Measurements from ENCODE around the gene SLC10A3. TPM values are rescaled to one million over a fixed set of nuclear protein-coding genes. Genes with fewer than 3 reads are reported as not detected.

The SLC10A3 gene
- total and polyA plus RNA-seq, 5 donors from 2014 or later, result 18.4 to 40.2 (median 35.8) TPM

GRCh38 chrX:154529206-154529612, 38.8 kb upstream of the SLC10A3 start:
- Mint-ChIP-seq H3K27ac (no peak overlapping the region), H3K27me3 (no peaks in the 10 kb centered on the region), H3K36me3 (no peaks in the 10 kb centered on the region), H3K9me3 (no peaks in the 10 kb centered on the region), H3K4me1 (peaks cover 0 to 33% (median 8%) of the 10 kb centered on the region in 4 donors), H3K4me3 (no peak overlapping the region)
- Histone ChIP-seq H3K27me3 (ENCODE audit: control insufficient read depth, insufficient read depth, low read length) (no peaks in the 10 kb centered on the region), H3K4me1 (ENCODE audit: control insufficient read depth, insufficient read depth, low read length, poor library complexity, severe bottlenecking) (peaks cover 14% of the 10 kb centered on the region), H3K4me3 (ENCODE audit: low read depth, low read length) (no peak overlapping the region), H3K27ac (ENCODE audit: insufficient read depth, low read length, poor library complexity, severe bottlenecking) (no peak overlapping the region), H3K36me3 (ENCODE audit: control insufficient read depth, insufficient read depth, low read length) (no peaks in the 10 kb centered on the region), H3K9me3 (ENCODE audit: control insufficient read depth in 2 of 2, low read length in 2 of 2) (no peaks in the 10 kb centered on the region)
- DNase-seq, result no peak
- ATAC-seq (ENCODE audit: low read depth in 2 of 2), result no peak

GRCh38 chrX:154526901-154527675, 36.7 kb upstream of the SLC10A3 start:
- no peak overlapping the region for H3K4me3 ChIP-seq (ENCODE audit: low read depth, low read length)
- H3K9me3 ChIP-seq (ENCODE audit: control insufficient read depth in 2 of 2, low read length in 2 of 2), result no peaks in the 10 kb centered on the region
- Mint-ChIP-seq H3K36me3 (no peaks in the 10 kb centered on the region), H3K27me3 (no peaks in the 10 kb centered on the region), H3K4me3 (peak overlapping the region in 1 of 4 donors; percentile 68), H3K4me1 (peaks cover 0 to 30% (median 8%) of the 10 kb centered on the region in 4 donors), H3K27ac (peak overlapping the region; percentile 55 to 90 (median 56)), H3K9me3 (no peaks in the 10 kb centered on the region)
- no peaks in the 10 kb centered on the region for H3K27me3 ChIP-seq (ENCODE audit: control insufficient read depth, insufficient read depth, low read length)
- H3K36me3 ChIP-seq (ENCODE audit: control insufficient read depth, insufficient read depth, low read length), result no peaks in the 10 kb centered on the region
- peaks cover 13% of the 10 kb centered on the region for H3K4me1 ChIP-seq (ENCODE audit: control insufficient read depth, insufficient read depth, low read length, poor library complexity, severe bottlenecking)
- DNase-seq, result peak; percentile 40 to 77 (median 50)
- peak; percentile 85 to 87 for ATAC-seq (ENCODE audit: low read depth in 2 of 2)
- no peak overlapping the region for H3K27ac ChIP-seq (ENCODE audit: insufficient read depth, low read length, poor library complexity, severe bottlenecking)

- no peak overlapping the region for H3K4me3 ChIP-seq (ENCODE audit: low read depth, low read length)
- no peaks in the 10 kb centered on the region for H3K27me3 ChIP-seq (ENCODE audit: control insufficient read depth, insufficient read depth, low read length)
- Mint-ChIP-seq H3K36me3 (no peaks in the 10 kb centered on the region), H3K27ac (peak overlapping the region in 2 of 3 donors; percentile 12 to 56), H3K4me3 (peak overlapping the region in 1 of 4 donors; percentile 19), H3K27me3 (no peaks in the 10 kb centered on the region), H3K4me1 (peaks cover 0 to 27% (median 8%) of the 10 kb centered on the region in 4 donors), H3K9me3 (no peaks in the 10 kb centered on the region)
- H3K4me1 ChIP-seq (ENCODE audit: control insufficient read depth, insufficient read depth, low read length, poor library complexity, severe bottlenecking), result peaks cover 13% of the 10 kb centered on the region
- no peak overlapping the region for H3K27ac ChIP-seq (ENCODE audit: insufficient read depth, low read length, poor library complexity, severe bottlenecking)
- no peaks in the 10 kb centered on the region for H3K36me3 ChIP-seq (ENCODE audit: control insufficient read depth, insufficient read depth, low read length)
- ATAC-seq (ENCODE audit: low read depth in 2 of 2), result no peak
- H3K9me3 ChIP-seq (ENCODE audit: control insufficient read depth in 2 of 2, low read length in 2 of 2), result no peaks in the 10 kb centered on the region
- no peak for DNase-seq
Measured at GRCh38 chrX:154525606-154526490, 35.4 kb upstream of the SLC10A3 start.

GRCh38 chrX:154519389-154519788, 29.0 kb upstream of the SLC10A3 start:
- Histone ChIP-seq H3K4me3 (ENCODE audit: low read depth, low read length) (no peak overlapping the region), H3K27ac (ENCODE audit: insufficient read depth, low read length, poor library complexity, severe bottlenecking) (no peak overlapping the region), H3K36me3 (ENCODE audit: control insufficient read depth, insufficient read depth, low read length) (no peaks in the 10 kb centered on the region), H3K9me3 (ENCODE audit: control insufficient read depth in 2 of 2, low read length in 2 of 2) (no peaks in the 10 kb centered on the region), H3K4me1 (ENCODE audit: control insufficient read depth, insufficient read depth, low read length, poor library complexity, severe bottlenecking) (peaks cover 14% of the 10 kb centered on the region), H3K27me3 (ENCODE audit: control insufficient read depth, insufficient read depth, low read length) (no peaks in the 10 kb centered on the region)
- no peak for DNase-seq
- no peak for ATAC-seq (ENCODE audit: low read depth in 2 of 2)
- H3K4me3 Mint-ChIP-seq, result no peak overlapping the region
- no peaks in the 10 kb centered on the region for H3K9me3 Mint-ChIP-seq
- peaks cover 0 to 14% (median 0%) of the 10 kb centered on the region in 4 donors for H3K4me1 Mint-ChIP-seq
- no peaks in the 10 kb centered on the region for H3K27me3 Mint-ChIP-seq
- no peaks in the 10 kb centered on the region for H3K36me3 Mint-ChIP-seq
- H3K27ac Mint-ChIP-seq, result no peak overlapping the region

GRCh38 chrX:154517101-154517781, 26.8 kb upstream of the SLC10A3 start:
- DNase-seq (no peak), ATAC-seq (ENCODE audit: low read depth in 2 of 2) (no peak)
- peak overlapping the region; percentile 9 to 89 (median 51) for H3K4me3 Mint-ChIP-seq
- no peak overlapping the region for H3K27ac Mint-ChIP-seq
- peaks cover 0 to 25% (median 5%) of the 10 kb centered on the region in 4 donors for H3K4me1 Mint-ChIP-seq
- Histone ChIP-seq H3K27me3 (ENCODE audit: control insufficient read depth, insufficient read depth, low read length) (no peaks in the 10 kb centered on the region), H3K9me3 (ENCODE audit: control insufficient read depth in 2 of 2, low read length in 2 of 2) (no peaks in the 10 kb centered on the region), H3K4me3 (ENCODE audit: low read depth, low read length) (peak overlapping the region; percentile 80), H3K27ac (ENCODE audit: insufficient read depth, low read length, poor library complexity, severe bottlenecking) (peak overlapping the region; percentile 71), H3K36me3 (ENCODE audit: control insufficient read depth, insufficient read depth, low read length) (no peaks in the 10 kb centered on the region), H3K4me1 (ENCODE audit: control insufficient read depth, insufficient read depth, low read length, poor library complexity, severe bottlenecking) (peaks cover 14% of the 10 kb centered on the region)
- H3K9me3 Mint-ChIP-seq, result no peaks in the 10 kb centered on the region
- H3K27me3 Mint-ChIP-seq, result no peaks in the 10 kb centered on the region
- H3K36me3 Mint-ChIP-seq, result peaks cover 5% of the 10 kb centered on the region

- Mint-ChIP-seq H3K36me3 (peaks cover 5% of the 10 kb centered on the region), H3K9me3 (no peaks in the 10 kb centered on the region), H3K27ac (peak overlapping the region; percentile 90 to 95 (median 91)), H3K4me1 (peaks cover 0 to 28% (median 5%) of the 10 kb centered on the region in 4 donors), H3K4me3 (peak overlapping the region; percentile 51 to 89 (median 83)), H3K27me3 (no peaks in the 10 kb centered on the region)
- Histone ChIP-seq H3K4me1 (ENCODE audit: control insufficient read depth, insufficient read depth, low read length, poor library complexity, severe bottlenecking) (peaks cover 17% of the 10 kb centered on the region), H3K36me3 (ENCODE audit: control insufficient read depth, insufficient read depth, low read length) (no peaks in the 10 kb centered on the region), H3K4me3 (ENCODE audit: low read depth, low read length) (peak overlapping the region; percentile 80), H3K9me3 (ENCODE audit: control insufficient read depth in 2 of 2, low read length in 2 of 2) (no peaks in the 10 kb centered on the region), H3K27me3 (ENCODE audit: control insufficient read depth, insufficient read depth, low read length) (no peaks in the 10 kb centered on the region), H3K27ac (ENCODE audit: insufficient read depth, low read length, poor library complexity, severe bottlenecking) (peak overlapping the region; percentile 71)
- DNase-seq (peak in 1 of 3 donors; percentile 45), ATAC-seq (ENCODE audit: low read depth in 2 of 2) (no peak)
Measured at GRCh38 chrX:154516656-154517100, 26.2 kb upstream of the SLC10A3 start.

GRCh38 chrX:154515966-154516655, 25.7 kb upstream of the SLC10A3 start, which contains the start of gene FAM3A:
FAM3A (minus strand) TSS chrX:154516232; CDS start chrX:154515772, 460 bp downstream.
- Histone ChIP-seq H3K27ac (ENCODE audit: insufficient read depth, low read length, poor library complexity, severe bottlenecking) (peak within 1 kb of the TSS; percentile 71), H3K36me3 (ENCODE audit: control insufficient read depth, insufficient read depth, low read length) (no peaks in the 10 kb centered on the region), H3K4me1 (ENCODE audit: control insufficient read depth, insufficient read depth, low read length, poor library complexity, severe bottlenecking) (peaks cover 22% of the 10 kb centered on the region), H3K9me3 (ENCODE audit: control insufficient read depth in 2 of 2, low read length in 2 of 2) (no peaks in the 10 kb centered on the region), H3K4me3 (ENCODE audit: low read depth, low read length) (peak within 1 kb of the TSS; percentile 80), H3K27me3 (ENCODE audit: control insufficient read depth, insufficient read depth, low read length) (no peaks in the 10 kb centered on the region)
- Mint-ChIP-seq H3K9me3 (no peaks in the 10 kb centered on the region), H3K36me3 (peaks cover 5% of the 10 kb centered on the region), H3K4me1 (peaks cover 0 to 34% (median 6%) of the 10 kb centered on the region in 4 donors), H3K27ac (peak within 1 kb of the TSS; percentile 90 to 95 (median 95)), H3K27me3 (no peaks in the 10 kb centered on the region), H3K4me3 (peak within 1 kb of the TSS; percentile 84 to 91 (median 88))
- ATAC-seq (ENCODE audit: low read depth in 2 of 2) (peak; percentile 95 to 96), DNase-seq (peak; percentile 88 to 90 (median 89))

Measured in CD4-positive, CD25-positive, alpha-beta regulatory T cell (primary cell).